Peyer's patch (tissue), 4 donors: ENCODE data around the gene RFX2.

Experiments used
- CTCF ChIP-seq, 6 experiments: fragments of 450-650 bp in 4 of 6; fragments of 200-600 bp in 2 of 6; sonication (generic) in 1 of 6; IDR thresholded peaks; one replicate each; pipeline ENCODE4 v1.5.1; 2017 to 2019; ENCODE audit warnings: antibody characterized with exemption in 6 of 6, mild to moderate bottlenecking in 3 of 6, moderate library complexity in 1 of 6
- POLR2A ChIP-seq, 2 donors: fragments of 450-650 bp; IDR thresholded peaks; one replicate each; pipeline ENCODE4 v1.5.1; 2017; ENCODE audit warnings: antibody characterized with exemption in 2 of 2, mild to moderate bottlenecking in 2 of 2, moderate library complexity in 2 of 2

DNA sequence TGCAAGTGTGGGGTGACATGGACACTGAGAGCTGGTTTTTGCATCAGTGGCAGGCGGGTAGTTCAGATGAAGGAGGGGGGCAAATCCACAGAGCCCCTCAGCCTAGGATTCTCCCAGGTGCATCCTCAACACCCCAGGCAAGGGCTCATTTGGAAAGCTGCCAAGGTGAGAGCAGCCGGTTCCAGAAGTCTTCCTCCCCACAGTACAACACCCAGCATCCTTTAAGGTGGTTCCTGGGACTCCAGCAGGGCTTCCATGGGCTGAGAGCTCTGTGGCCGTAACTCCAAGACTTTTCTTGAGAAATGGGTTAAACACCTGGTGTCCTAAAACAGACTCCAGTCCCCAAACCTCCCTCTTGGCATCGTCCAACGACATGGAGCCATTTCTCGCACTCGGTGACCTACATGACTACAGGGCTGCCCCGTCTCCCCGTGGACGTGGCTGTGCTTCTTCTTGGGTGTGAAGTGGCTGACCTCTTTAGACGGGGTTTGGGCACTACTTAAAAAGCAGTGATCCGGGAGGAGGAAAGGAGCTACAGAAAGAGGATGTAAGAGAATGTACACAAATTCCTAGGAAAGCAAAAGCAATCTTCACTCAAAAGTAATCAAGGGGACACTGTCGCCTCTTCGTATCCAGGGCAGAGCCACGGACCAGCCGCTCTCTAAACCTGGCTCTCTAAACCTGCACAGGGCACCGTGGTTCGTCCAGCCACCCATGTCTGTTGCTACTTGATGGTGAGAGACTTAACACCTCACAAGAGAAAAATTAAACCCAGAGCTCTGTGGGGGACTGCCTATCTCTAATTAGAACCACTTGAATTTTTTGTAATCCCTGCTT, 157.9 kb downstream of the RFX2 start:
- TF ChIP-seq CTCF (IDR thresholded peaks at IDR 0.05), result no peak
- no peak for TF ChIP-seq POLR2A (IDR thresholded peaks at IDR 0.05)
